ENCODE results near the gene PPP1R3F.

Gene PPP1R3F

GRCh38 chrX:49272421-49272820, 2.8 kb downstream of the PPP1R3F start:
- Histone ChIP-seq H4K20me1 (ENCODE audit: insufficient read depth, low read length, poor library complexity, severe bottlenecking) (peaks cover 8% of the 10 kb centered on the region), H3K4me3 (ENCODE audit: low read length, poor library complexity, severe bottlenecking) (peak overlapping the region; percentile 86), H3K27me3 (ENCODE audit: insufficient read depth, low read length, poor library complexity, severe bottlenecking) (no peaks in the 10 kb centered on the region), H2AFZ (ENCODE audit: low read length) (no peak overlapping the region), H3K79me2 (ENCODE audit: insufficient read depth, low read length) (peaks cover 19% of the 10 kb centered on the region; the same call in 1 of the 2 replicates), H3K9ac (ENCODE audit: low read depth, low read length, poor library complexity, severe bottlenecking) (peak overlapping the region; percentile 33), H3K4me1 (ENCODE audit: insufficient read depth, low read length, poor library complexity, severe bottlenecking) (peaks cover 28% of the 10 kb centered on the region), H3K36me3 (ENCODE audit: insufficient read depth, low read length) (no peaks in the 10 kb centered on the region), H3K9me3 (ENCODE audit: insufficient read depth, low read depth, low read length) (no peaks in the 10 kb centered on the region), H3K9me2 (replicated peaks; ENCODE audit: low read depth, low read length) (no peaks in the 10 kb centered on the region), H3F3A (ENCODE audit: low read depth) (no peaks in the 10 kb centered on the region), H3K4me2 (ENCODE audit: low read depth, low read length, poor library complexity, severe bottlenecking) (peak overlapping the region; percentile 83)
- TF ChIP-seq CTCF (conservative IDR thresholded peaks at IDR 0.05; ENCODE audit: low read length) = no peak
- TF ChIP-seq EZH2phosphoT487 (IDR thresholded peaks at IDR 0.05; ENCODE audit: borderline replicate concordance) = no peak

- Histone ChIP-seq H3K79me2 (ENCODE audit: insufficient read depth, low read length) (peaks cover 19% of the 10 kb centered on the region; the same call in 1 of the 2 replicates), H3K27me3 (ENCODE audit: insufficient read depth, low read length, poor library complexity, severe bottlenecking) (no peaks in the 10 kb centered on the region), H3K9me3 (ENCODE audit: insufficient read depth, low read depth, low read length) (no peaks in the 10 kb centered on the region), H4K20me1 (ENCODE audit: insufficient read depth, low read length, poor library complexity, severe bottlenecking) (peaks cover 8% of the 10 kb centered on the region), H3F3A (ENCODE audit: low read depth) (no peaks in the 10 kb centered on the region), H3K4me1 (ENCODE audit: insufficient read depth, low read length, poor library complexity, severe bottlenecking) (peaks cover 28% of the 10 kb centered on the region), H3K9ac (ENCODE audit: low read depth, low read length, poor library complexity, severe bottlenecking) (peak overlapping the region; percentile 33), H3K9me2 (replicated peaks; ENCODE audit: low read depth, low read length) (no peaks in the 10 kb centered on the region), H3K4me2 (ENCODE audit: low read depth, low read length, poor library complexity, severe bottlenecking) (peak overlapping the region; percentile 83), H2AFZ (ENCODE audit: low read length) (no peak overlapping the region), H3K36me3 (ENCODE audit: insufficient read depth, low read length) (no peaks in the 10 kb centered on the region), H3K4me3 (ENCODE audit: low read length, poor library complexity, severe bottlenecking) (peak overlapping the region; percentile 86)
- TF ChIP-seq CTCF (conservative IDR thresholded peaks at IDR 0.05; ENCODE audit: low read length) (no peak), EZH2phosphoT487 (IDR thresholded peaks at IDR 0.05; ENCODE audit: borderline replicate concordance) (peak; percentile 18; the same call in 1 of the 2 replicates)
Measured at GRCh38 chrX:49273181-49273727, 3.7 kb downstream of the PPP1R3F start.

- TF ChIP-seq EZH2phosphoT487 (IDR thresholded peaks at IDR 0.05; ENCODE audit: borderline replicate concordance) (no peak), CTCF (conservative IDR thresholded peaks at IDR 0.05; ENCODE audit: low read length) (no peak)
- Histone ChIP-seq H3K36me3 (ENCODE audit: insufficient read depth, low read length) (no peaks in the 10 kb centered on the region), H4K20me1 (ENCODE audit: insufficient read depth, low read length, poor library complexity, severe bottlenecking) (peaks cover 8% of the 10 kb centered on the region)
Measured at GRCh38 chrX:49276207-49276606, 6.6 kb downstream of the PPP1R3F start.

More at GRCh38 chrX:49276207-49276606, 6.6 kb downstream of the PPP1R3F start:
- Histone ChIP-seq H3K4me2 (ENCODE audit: low read depth, low read length, poor library complexity, severe bottlenecking) (no peak overlapping the region), H3K79me2 (ENCODE audit: insufficient read depth, low read length) (peaks cover 6% of the 10 kb centered on the region; the same call in 1 of the 2 replicates), H2AFZ (ENCODE audit: low read length) (no peak overlapping the region), H3K27me3 (ENCODE audit: insufficient read depth, low read length, poor library complexity, severe bottlenecking) (no peaks in the 10 kb centered on the region), H3K9me3 (ENCODE audit: insufficient read depth, low read depth, low read length) (no peaks in the 10 kb centered on the region), H3F3A (ENCODE audit: low read depth) (no peaks in the 10 kb centered on the region), H3K9ac (ENCODE audit: low read depth, low read length, poor library complexity, severe bottlenecking) (no peak overlapping the region), H3K4me1 (ENCODE audit: insufficient read depth, low read length, poor library complexity, severe bottlenecking) (peaks cover 25% of the 10 kb centered on the region), H3K9me2 (replicated peaks; ENCODE audit: low read depth, low read length) (no peaks in the 10 kb centered on the region), H3K4me3 (ENCODE audit: low read length, poor library complexity, severe bottlenecking) (no peak overlapping the region)
